Small intestine (tissue), 7 donors: ENCODE results near the gene CEACAM21. TPM values are rescaled to one million over a fixed set of nuclear protein-coding genes. Genes with fewer than 3 reads are reported as not detected.
A peak's percentile ranks its signal among the peaks of the same experiment; 100 is the strongest.

Source experiments
- DNase-seq, 2 donors: peaks; one replicate each; pipeline versions ENCODE4 v3.0.0 to v3.0.0-alpha.2; 2013
- FAIRE-seq: peaks from 2 replicates; lab custom pipeline; 2012; peaks lifted over from hg19 to GRCh38; lab: Jason Lieb, UNC
- H3K27ac ChIP-seq, 3 donors: one replicate each; pipeline ENCODE4 v1.5.1; 2013; ENCODE audit warnings: low read length in 2 of 3, mild to moderate bottlenecking in 2 of 3, control low read depth in 1 of 3, inconsistent platforms in 1 of 3, low read depth in 1 of 3, moderate library complexity in 1 of 3
- H3K27me3 ChIP-seq, 3 donors: one replicate each; pipeline ENCODE4 v1.6.1; 2013; ENCODE audit warnings: low read length in 3 of 3, inconsistent platforms in 1 of 3; ENCODE audit not compliant: control insufficient read depth in 3 of 3, insufficient read depth in 3 of 3
- H3K36me3 ChIP-seq, 3 donors: one replicate each; pipeline ENCODE4 v1.6.1; 2013; ENCODE audit warnings: low read length in 3 of 3, inconsistent platforms in 1 of 3, low read depth in 1 of 3, mild to moderate bottlenecking in 1 of 3, moderate library complexity in 1 of 3; ENCODE audit not compliant: control insufficient read depth in 3 of 3, insufficient read depth in 2 of 3
- H3K4me1 ChIP-seq, 3 donors: one replicate each; pipeline ENCODE4 v1.6.1; 2013; ENCODE audit warnings: low read length in 2 of 3, inconsistent platforms in 1 of 3, low read depth in 1 of 3, mild to moderate bottlenecking in 1 of 3, moderate library complexity in 1 of 3; ENCODE audit not compliant: control insufficient read depth in 3 of 3, insufficient read depth in 2 of 3
- H3K4me3 ChIP-seq, 3 donors: one replicate each; pipeline ENCODE4 v1.5.1; 2013; ENCODE audit warnings: low read length in 3 of 3, control low read depth in 1 of 3, inconsistent platforms in 1 of 3, low read depth in 1 of 3, mild to moderate bottlenecking in 1 of 3, moderate library complexity in 1 of 3
- H3K9me3 ChIP-seq, 2 donors: one replicate each; pipeline ENCODE4 v1.6.1; 2013; ENCODE audit warnings: low read depth in 1 of 2, low read length in 1 of 2; ENCODE audit not compliant: control insufficient read depth in 2 of 2, insufficient read depth in 1 of 2
- WGBS, 3 donors: extraction: QIAGEN DNeasy Blood & Tissue Kit; methylation state at CpG; one replicate each; pipeline ENCODE4 v1.1.7; 2013; 5-methylcytosine and 5-hydroxymethylcytosine counted together
- polyA plus RNA-seq, 4 donors: library from polyadenylated mRNA; stranded (reverse) in 3 of 4; unstranded in 1 of 4; fragments of 200-250 nt in 3 of 4; fragments of 120-200 nt in 1 of 4; gene quantifications; one replicate each; pipeline versions ENCODE4 v1.2.1 to v1.2.3, GENCODE V29; 2013
- donor health status: healthy with polysubstance abuse.
- donor health status: control.
- donor health status: control.
- donor health status: Bipolar disorder and iron deficiency.
- donor health status: healthy.

Gene CEACAM21
- polyA plus RNA-seq, 4 donors: 1.1 to 4.6 (median 1.9) TPM; not detected in 1

- no peak for DNase-seq
- Histone ChIP-seq H3K27ac (no peak overlapping the region), H3K36me3 (no peaks in the 10 kb centered on the region), H3K4me3 (no peak overlapping the region), H3K4me1 (no peaks in the 10 kb centered on the region), H3K27me3 (no peaks in the 10 kb centered on the region), H3K9me3 (no peaks in the 10 kb centered on the region)
- no peak for FAIRE-seq
Observed at GRCh38 chr19:41590936-41591335, 15.0 kb downstream of the CEACAM21 start.

GRCh38 chr19:41591951-41592562 is 16.1 kb downstream of the CEACAM21 start:
- 42 to 50% (median 50%) methylated on average over 5 of the region's 5 CpGs for WGBS, 3 donors
- H3K4me1 ChIP-seq: no peaks in the 10 kb centered on the region
- DNase-seq (no peak), FAIRE-seq (no peak)
- no peaks in the 10 kb centered on the region for H3K9me3 ChIP-seq
- peaks cover 0 to 5% (median 0%) of the 10 kb centered on the region in 3 donors for H3K27me3 ChIP-seq
- H3K36me3 ChIP-seq: no peaks in the 10 kb centered on the region
- H3K27ac ChIP-seq: no peak overlapping the region
- no peak overlapping the region for H3K4me3 ChIP-seq

- peak; percentile 70 to 76 for DNase-seq
- Histone ChIP-seq H3K9me3 (no peaks in the 10 kb centered on the region), H3K36me3 (no peaks in the 10 kb centered on the region), H3K4me3 (no peak overlapping the region), H3K27me3 (peaks cover 0 to 10% (median 0%) of the 10 kb centered on the region in 3 donors), H3K27ac (no peak overlapping the region), H3K4me1 (no peaks in the 10 kb centered on the region)
- 22 to 23% (median 22%) methylated on average over 4 of the region's 4 CpGs for WGBS, 3 donors
- FAIRE-seq: no peak
Observed at GRCh38 chr19:41595258-41595889, 19.4 kb downstream of the CEACAM21 start.

GRCh38 chr19:41595890-41596280 is 19.9 kb downstream of the CEACAM21 start:
- H3K27ac ChIP-seq: no peak overlapping the region
- no peaks in the 10 kb centered on the region for H3K4me1 ChIP-seq
- H3K27me3 ChIP-seq: peaks cover 0 to 10% (median 0%) of the 10 kb centered on the region in 3 donors
- no peaks in the 10 kb centered on the region for H3K9me3 ChIP-seq
- 32 to 48% (median 44%) methylated on average over 3 of the region's 3 CpGs for whole genome bisulfite sequencing, 3 donors
- FAIRE-seq (no peak), DNase-seq (no peak)
- H3K4me3 ChIP-seq: no peak overlapping the region
- no peaks in the 10 kb centered on the region for H3K36me3 ChIP-seq

GRCh38 chr19:41597600-41598041 is 21.7 kb downstream of the CEACAM21 start:
- Histone ChIP-seq H3K4me3 (no peak overlapping the region), H3K4me1 (no peaks in the 10 kb centered on the region), H3K36me3 (no peaks in the 10 kb centered on the region), H3K27me3 (peaks cover 0 to 14% (median 0%) of the 10 kb centered on the region in 3 donors), H3K27ac (no peak overlapping the region), H3K9me3 (no peaks in the 10 kb centered on the region)
- WGBS, 3 donors: 7 to 11% (median 9%) methylated on average over 10 of the region's 10 CpGs
- FAIRE-seq (no peak), DNase-seq (peak; percentile 61 to 71)

- Histone ChIP-seq H3K4me3 (no peak overlapping the region), H3K9me3 (no peaks in the 10 kb centered on the region), H3K27me3 (peaks cover 0 to 19% (median 0%) of the 10 kb centered on the region in 3 donors), H3K27ac (no peak overlapping the region), H3K4me1 (no peaks in the 10 kb centered on the region), H3K36me3 (no peaks in the 10 kb centered on the region)
- FAIRE-seq (no peak), DNase-seq (no peak)
- WGBS, 3 donors: 29 to 43% (median 36%) methylated on average over 6 of the region's 6 CpGs
Observed at GRCh38 chr19:41599175-41599966, 23.4 kb downstream of the CEACAM21 start.

- Histone ChIP-seq H3K4me3 (no peak overlapping the region), H3K27ac (no peak overlapping the region), H3K9me3 (no peaks in the 10 kb centered on the region), H3K27me3 (peaks cover 0 to 14% (median 0%) of the 10 kb centered on the region in 3 donors), H3K36me3 (no peaks in the 10 kb centered on the region), H3K4me1 (no peaks in the 10 kb centered on the region)
- 40 to 55% (median 48%) methylated on average over 4 of the region's 4 CpGs for WGBS, 3 donors
- FAIRE-seq (no peak), DNase-seq (no peak)
Observed at GRCh38 chr19:41601771-41602170, 25.8 kb downstream of the CEACAM21 start.

GRCh38 chr19:41604831-41605230 is 28.9 kb downstream of the CEACAM21 start:
- DNase-seq: no peak
- H3K27me3 ChIP-seq: peaks cover 0 to 10% (median 0%) of the 10 kb centered on the region in 3 donors
- H3K9me3 ChIP-seq: no peaks in the 10 kb centered on the region
- no peak for FAIRE-seq
- H3K27ac ChIP-seq: no peak overlapping the region
- H3K36me3 ChIP-seq: no peaks in the 10 kb centered on the region
- WGBS, 3 donors: 20 to 36% (median 22%) methylated on average over 3 of the region's 3 CpGs
- no peak overlapping the region for H3K4me3 ChIP-seq
- H3K4me1 ChIP-seq: no peaks in the 10 kb centered on the region
